Activated CD8-positive, alpha-beta T cell treated with anti-CD3 and anti-CD28 coated beads, Interleukin-2, amount 10 ng/mL, durations not matched to agents 7 days and 5 days (primary cell): ENCODE data around the gene CD2. TPM values are rescaled to one million over a fixed set of nuclear protein-coding genes. Genes with fewer than 3 reads are reported as not detected.

Experiments
- ATAC-seq: fragments of 150-1000 bp; cut with Tn5 transposase; one replicate; pipeline ENCODE4 v1.10.0; 2021; ENCODE audit warnings: moderate library complexity
- CTCF ChIA-PET: fragments of 350-600 bp; sonication (Branson Sonifier 250); formaldehyde crosslinking; loops from one replicate; lab custom pipeline; 2021; ENCODE audit warnings: antibody characterized with exemption; lab: Charles Lee
- POLR2A ChIA-PET: fragments of 350-600 bp; sonication (Branson Sonifier 250); formaldehyde crosslinking; loops from one replicate; lab custom pipeline; 2021; ENCODE audit warnings: antibody characterized with exemption; lab: Charles Lee
- DNase-seq: peaks from one replicate; pipeline ENCODE4 v3.0.0-alpha.2; 2020
- H3K27ac Mint-ChIP-seq: one replicate; pipeline ENCODE4 v1.8.0; 2021; ENCODE audit warnings: mild to moderate bottlenecking, mixed read lengths
- H3K27me3 Mint-ChIP-seq: one replicate; pipeline ENCODE4 v1.8.0; 2021; ENCODE audit warnings: low read depth, mixed read lengths
- H3K36me3 Mint-ChIP-seq: one replicate; pipeline ENCODE4 v1.8.0; 2021; ENCODE audit warnings: low read depth, mixed read lengths
- H3K4me1 Mint-ChIP-seq: one replicate; pipeline ENCODE4 v1.8.0; 2021; ENCODE audit warnings: low read depth, mixed read lengths
- H3K4me3 Mint-ChIP-seq: one replicate; pipeline ENCODE4 v1.8.0; 2021; ENCODE audit warnings: mild to moderate bottlenecking, mixed read lengths
- H3K9me3 Mint-ChIP-seq: one replicate; pipeline ENCODE4 v1.8.0; 2022; ENCODE audit warnings: mixed read lengths; ENCODE audit not compliant: insufficient read depth
- total RNA-seq, 2 experiments: library from RNA; stranded (reverse); gene quantifications; one replicate each; pipeline ENCODE4 v1.2.3, GENCODE V29; 2021

The CD2 gene
- total RNA-seq, 2 experiments from 2014 or later: 186 to 189 TPM

DNA sequence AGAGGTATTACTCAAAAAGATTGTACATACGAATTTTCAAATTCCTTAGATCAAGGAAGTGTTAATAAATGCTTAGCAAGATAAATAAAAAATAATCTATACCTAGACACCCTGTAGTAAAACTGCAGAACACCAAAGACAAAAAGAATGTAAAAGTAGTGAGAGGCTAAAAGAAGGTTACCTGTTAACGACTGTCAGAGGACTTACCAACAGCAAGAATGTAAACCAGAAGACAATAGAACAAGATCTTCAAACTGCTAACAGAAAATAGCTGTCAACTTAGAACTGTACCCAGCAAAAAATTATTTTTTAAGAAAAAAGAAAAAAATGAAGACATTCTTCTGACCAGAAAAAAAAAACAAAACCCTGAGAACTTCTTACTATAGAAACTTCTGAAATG is 51.2 kb downstream of the CD2 start:
- Mint-ChIP-seq H3K4me3 (peak overlapping the region; percentile 58), H3K9me3 (no peaks in the 10 kb centered on the region), H3K4me1 (peaks cover 93% of the 10 kb centered on the region), H3K27ac (peak overlapping the region; percentile 92), H3K36me3 (peaks cover 14% of the 10 kb centered on the region), H3K27me3 (no peaks in the 10 kb centered on the region)
- CTCF ChIA-PET: interaction anchor here (0.9 to 11.8 kb wide), 8 partner anchors 10 to 195 kb away, joined by 3 to 202 read pairs (median 4); partner anchors contain the start of gene CD2
- no peak for DNase-seq
- no peak for ATAC-seq
- POLR2A ChIA-PET: interaction anchor here (0.8 to 11.9 kb wide), 6 partner anchors 11 to 67 kb away, joined by 3 to 377 read pairs (median 10); partner anchors contain the start of gene CD2

DNA sequence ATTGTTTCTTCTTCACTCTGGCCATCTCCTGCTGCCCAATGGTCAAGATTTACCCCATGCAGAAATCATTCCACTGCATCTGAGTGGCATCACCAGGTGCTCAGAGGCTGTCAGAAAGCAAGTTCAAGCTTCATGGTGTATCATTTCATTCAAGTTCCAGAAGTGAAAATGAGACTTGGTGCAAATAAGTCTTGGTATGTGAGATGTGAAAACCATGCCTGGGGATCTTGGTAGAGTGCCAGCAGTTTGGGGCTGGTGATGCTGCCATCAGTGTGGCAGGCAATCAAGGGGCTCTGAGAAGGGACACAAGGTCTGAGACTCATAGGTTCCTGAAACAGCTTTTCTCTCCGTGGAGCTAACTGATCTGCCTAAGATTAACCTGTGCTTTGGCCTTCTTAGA is 52.0 kb downstream of the CD2 start:
- H3K27ac Mint-ChIP-seq: peak overlapping the region; percentile 92
- peak overlapping the region; percentile 58 for H3K4me3 Mint-ChIP-seq
- peaks cover 91% of the 10 kb centered on the region for H3K4me1 Mint-ChIP-seq
- ATAC-seq: peak; percentile 35
- ChIA-PET POLR2A (interaction anchor here (0.8 to 11.9 kb wide), 10 partner anchors 10 to 254 kb away, joined by 4 to 377 read pairs (median 6); partner anchors contain the start of genes CD2 and TTF2), CTCF (interaction anchor here (0.8 to 11.8 kb wide), 9 partner anchors 10 to 76 kb away, joined by 3 to 202 read pairs (median 5); partner anchors contain the start of gene CD2)
- no peaks in the 10 kb centered on the region for H3K9me3 Mint-ChIP-seq
- peaks cover 14% of the 10 kb centered on the region for H3K36me3 Mint-ChIP-seq
- DNase-seq: peak; percentile 56
- H3K27me3 Mint-ChIP-seq: no peaks in the 10 kb centered on the region

DNA sequence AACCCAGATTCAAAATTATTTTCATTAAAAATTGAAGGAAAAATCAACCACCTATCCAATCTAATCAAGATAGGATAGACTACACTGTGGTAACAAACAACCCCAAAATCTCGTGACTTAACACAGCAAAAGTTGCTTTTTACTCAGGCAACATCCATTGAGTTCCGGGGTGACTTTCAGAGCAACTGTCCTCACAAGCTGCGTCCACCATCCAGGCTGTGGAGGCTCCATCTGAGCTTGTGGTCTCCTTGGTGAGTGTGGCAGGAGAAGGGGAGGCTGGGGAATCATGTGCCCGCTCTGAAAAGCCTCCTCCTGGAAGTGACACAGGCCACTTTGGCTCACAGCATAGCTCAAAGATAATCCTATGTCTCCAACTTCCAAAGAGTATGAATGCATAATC is 52.4 kb downstream of the CD2 start:
- peak overlapping the region; percentile 92 for H3K27ac Mint-ChIP-seq
- peaks cover 2% of the 10 kb centered on the region for H3K9me3 Mint-ChIP-seq
- CTCF ChIA-PET: interaction anchor here (0.8 to 11.8 kb wide), 10 partner anchors 9 to 75 kb away, joined by 3 to 202 read pairs (median 5); partner anchors contain the start of gene CD2
- POLR2A ChIA-PET: interaction anchor here (0.8 to 11.9 kb wide), 12 partner anchors 8 to 253 kb away, joined by 3 to 377 read pairs (median 4); partner anchors contain the start of genes CD2 and TTF2
- peak; percentile 40 for DNase-seq
- peaks cover 18% of the 10 kb centered on the region for H3K36me3 Mint-ChIP-seq
- H3K4me3 Mint-ChIP-seq: peak overlapping the region; percentile 58
- H3K4me1 Mint-ChIP-seq: peaks cover 91% of the 10 kb centered on the region
- no peaks in the 10 kb centered on the region for H3K27me3 Mint-ChIP-seq
- peak; percentile 4 for ATAC-seq

DNA sequence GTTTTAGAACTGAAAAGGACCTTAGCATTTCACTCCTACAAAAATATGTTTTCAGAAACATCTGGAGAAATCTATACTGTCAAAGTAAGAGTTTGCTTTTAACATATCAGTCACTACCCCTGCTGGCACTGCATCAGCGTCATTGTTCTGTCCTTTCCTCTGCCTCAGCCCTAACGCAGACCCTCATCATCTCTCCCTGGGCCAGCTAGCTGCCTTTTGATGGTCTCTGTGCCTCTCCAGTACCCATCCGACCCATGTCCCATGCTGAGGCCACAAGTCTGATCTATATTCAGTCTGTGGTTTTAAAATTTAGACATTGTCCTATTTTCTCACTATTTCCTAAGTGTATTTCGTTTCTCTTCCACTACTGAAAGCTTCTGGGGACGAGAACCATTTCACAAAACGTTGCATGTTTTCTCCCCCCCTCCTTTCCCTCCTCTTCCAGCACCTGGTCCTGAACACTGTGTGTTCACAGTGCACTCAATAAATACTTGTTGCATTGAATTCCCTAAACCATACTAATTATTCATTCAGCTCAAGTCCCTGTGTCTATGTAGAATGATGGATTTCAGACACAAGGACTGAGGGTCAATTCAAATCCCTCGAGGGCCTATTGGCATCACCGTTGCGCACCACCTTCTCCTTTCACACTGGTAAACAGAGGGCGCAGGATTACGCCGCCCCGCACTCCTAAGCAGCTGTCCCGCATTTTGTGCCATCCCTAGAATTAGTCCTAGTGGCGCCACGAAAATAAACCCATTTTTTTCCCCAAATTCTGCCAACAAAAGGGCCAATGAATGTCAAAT is 53.4 kb downstream of the CD2 start:
- ChIA-PET CTCF (interaction anchor here (1.0 to 11.8 kb wide), 7 partner anchors 8 to 70 kb away, joined by 3 to 202 read pairs (median 10); partner anchors contain the start of gene CD2), POLR2A (interaction anchor here (0.8 to 11.9 kb wide), 8 partner anchors 9 to 252 kb away, joined by 3 to 377 read pairs (median 9); partner anchors contain the start of genes CD2 and TTF2)
- Mint-ChIP-seq H3K36me3 (peaks cover 25% of the 10 kb centered on the region), H3K9me3 (peaks cover 12% of the 10 kb centered on the region), H3K4me3 (peak overlapping the region; percentile 63), H3K4me1 (peaks cover 89% of the 10 kb centered on the region), H3K27ac (peak overlapping the region; percentile 92), H3K27me3 (no peaks in the 10 kb centered on the region)
- ATAC-seq: no peak
- DNase-seq: peak; percentile 31

DNA sequence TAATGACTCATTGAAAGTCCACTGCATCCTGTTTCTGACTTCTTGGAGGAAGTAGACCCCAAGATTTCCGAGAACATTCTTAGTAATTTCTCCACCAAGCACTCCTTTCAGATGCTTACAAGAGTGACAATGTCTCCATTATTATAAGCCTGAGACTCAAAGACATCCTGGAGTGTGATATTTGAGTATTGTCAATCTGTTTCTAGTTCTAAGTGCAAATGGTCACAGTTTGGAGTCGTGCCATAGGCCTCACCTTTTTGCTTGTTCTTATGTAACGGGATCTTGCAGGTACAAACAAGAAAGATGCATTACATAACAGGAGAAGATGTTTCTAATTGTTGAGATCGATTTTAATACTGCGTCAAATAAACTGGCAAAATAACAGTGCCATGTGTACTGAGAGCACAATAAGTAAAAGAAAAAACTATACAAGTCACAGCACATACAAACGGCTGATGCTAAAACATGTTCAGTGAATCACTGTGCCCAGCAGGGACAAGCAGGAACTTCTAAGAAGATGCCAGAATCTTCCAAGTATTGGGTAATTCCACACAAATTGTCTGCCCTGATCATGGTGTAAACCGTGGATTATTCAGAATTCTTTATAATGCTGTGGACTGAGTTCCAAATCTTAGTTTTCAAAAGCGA is 54.1 kb downstream of the CD2 start:
- peaks cover 87% of the 10 kb centered on the region for H3K4me1 Mint-ChIP-seq
- H3K36me3 Mint-ChIP-seq: peaks cover 31% of the 10 kb centered on the region
- peaks cover 19% of the 10 kb centered on the region for H3K9me3 Mint-ChIP-seq
- H3K4me3 Mint-ChIP-seq: peak overlapping the region; percentile 63
- no peaks in the 10 kb centered on the region for H3K27me3 Mint-ChIP-seq
- peak; percentile 5 for ATAC-seq
- peak overlapping the region; percentile 92 for H3K27ac Mint-ChIP-seq
- ChIA-PET POLR2A (interaction anchor here (1.0 to 11.9 kb wide), 10 partner anchors 11 to 252 kb away, joined by 3 to 377 read pairs (median 6); partner anchors contain the start of genes CD2 and TTF2), CTCF (interaction anchor here (0.7 to 11.8 kb wide), 6 partner anchors 8 to 71 kb away, joined by 3 to 202 read pairs (median 26); partner anchors contain the start of gene CD2)
- DNase-seq: peak; percentile 22

DNA sequence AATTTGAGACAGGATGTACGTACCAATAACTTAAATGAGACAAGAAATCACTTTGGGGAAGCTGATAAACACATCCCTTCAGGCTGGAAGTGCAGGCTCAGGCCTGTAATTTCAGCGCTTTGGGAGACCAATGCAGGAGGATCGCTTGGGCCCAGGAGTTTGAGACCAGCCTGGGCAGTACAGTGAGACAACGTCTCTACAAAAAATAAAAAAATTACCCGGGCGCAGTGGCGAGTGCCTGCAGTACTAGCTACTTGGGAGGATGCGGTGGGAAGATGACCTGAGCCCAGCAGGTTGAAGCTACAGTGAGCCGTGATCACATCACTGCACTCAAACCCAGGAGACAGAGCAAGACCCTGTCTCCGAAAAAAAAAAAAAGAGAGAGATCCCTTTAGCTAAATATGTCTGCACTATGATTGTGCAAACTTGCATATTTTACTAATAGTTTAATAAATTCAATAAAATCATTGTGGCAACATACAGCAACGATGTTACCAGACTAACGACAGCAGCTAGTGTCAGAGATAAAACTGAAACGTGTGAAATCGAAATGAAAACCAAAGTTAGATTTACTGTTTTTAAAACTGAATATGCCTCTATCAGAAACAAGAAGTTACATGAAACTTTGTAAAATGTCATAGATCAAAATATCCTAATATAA is 54.7 kb downstream of the CD2 start:
- ATAC-seq (no peak), DNase-seq (peak; percentile 40)
- peaks cover 25% of the 10 kb centered on the region for H3K9me3 Mint-ChIP-seq
- peaks cover 84% of the 10 kb centered on the region for H3K4me1 Mint-ChIP-seq
- ChIA-PET CTCF (interaction anchor here (0.7 to 11.8 kb wide), 6 partner anchors 7 to 71 kb away, joined by 3 to 202 read pairs (median 26); partner anchors contain the start of gene CD2), POLR2A (interaction anchor here (1.0 to 11.9 kb wide), 8 partner anchors 9 to 251 kb away, joined by 3 to 377 read pairs (median 4); partner anchors contain the start of genes CD2 and TTF2)
- peaks cover 35% of the 10 kb centered on the region for H3K36me3 Mint-ChIP-seq
- H3K4me3 Mint-ChIP-seq: peak overlapping the region; percentile 63
- H3K27ac Mint-ChIP-seq: peak overlapping the region; percentile 92
- H3K27me3 Mint-ChIP-seq: no peaks in the 10 kb centered on the region

DNA sequence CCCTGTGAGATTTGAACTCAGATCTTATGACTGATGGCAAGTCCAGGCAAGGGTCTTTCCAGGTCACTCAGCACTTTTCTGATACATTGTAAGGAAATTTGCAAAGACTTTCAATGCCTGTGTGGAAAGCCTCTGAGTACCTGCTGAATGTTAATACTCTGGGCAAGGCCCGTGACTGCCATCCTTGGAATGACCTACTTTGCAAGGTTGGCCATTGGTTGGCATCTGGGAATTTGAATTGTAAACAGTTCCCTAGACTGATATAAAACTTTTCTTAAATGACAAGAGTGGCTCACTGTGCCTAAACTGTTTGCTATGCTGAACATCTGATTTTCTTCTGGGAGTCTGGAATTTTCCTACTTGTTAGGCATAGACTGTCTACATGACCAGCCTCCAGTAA is 57.1 kb downstream of the CD2 start:
- DNase-seq (peak; percentile 20), ATAC-seq (no peak)
- Mint-ChIP-seq H3K27me3 (no peaks in the 10 kb centered on the region), H3K9me3 (peaks cover 30% of the 10 kb centered on the region), H3K4me1 (peaks cover 81% of the 10 kb centered on the region), H3K27ac (peak overlapping the region; percentile 21), H3K36me3 (peaks cover 42% of the 10 kb centered on the region), H3K4me3 (no peak overlapping the region)
- CTCF ChIA-PET: no interaction called here
- POLR2A ChIA-PET: interaction anchor here (11.9 kb wide), 1 partner anchor 45 kb away, joined by 377 read pairs; no protein-coding TSS in a partner anchor

DNA sequence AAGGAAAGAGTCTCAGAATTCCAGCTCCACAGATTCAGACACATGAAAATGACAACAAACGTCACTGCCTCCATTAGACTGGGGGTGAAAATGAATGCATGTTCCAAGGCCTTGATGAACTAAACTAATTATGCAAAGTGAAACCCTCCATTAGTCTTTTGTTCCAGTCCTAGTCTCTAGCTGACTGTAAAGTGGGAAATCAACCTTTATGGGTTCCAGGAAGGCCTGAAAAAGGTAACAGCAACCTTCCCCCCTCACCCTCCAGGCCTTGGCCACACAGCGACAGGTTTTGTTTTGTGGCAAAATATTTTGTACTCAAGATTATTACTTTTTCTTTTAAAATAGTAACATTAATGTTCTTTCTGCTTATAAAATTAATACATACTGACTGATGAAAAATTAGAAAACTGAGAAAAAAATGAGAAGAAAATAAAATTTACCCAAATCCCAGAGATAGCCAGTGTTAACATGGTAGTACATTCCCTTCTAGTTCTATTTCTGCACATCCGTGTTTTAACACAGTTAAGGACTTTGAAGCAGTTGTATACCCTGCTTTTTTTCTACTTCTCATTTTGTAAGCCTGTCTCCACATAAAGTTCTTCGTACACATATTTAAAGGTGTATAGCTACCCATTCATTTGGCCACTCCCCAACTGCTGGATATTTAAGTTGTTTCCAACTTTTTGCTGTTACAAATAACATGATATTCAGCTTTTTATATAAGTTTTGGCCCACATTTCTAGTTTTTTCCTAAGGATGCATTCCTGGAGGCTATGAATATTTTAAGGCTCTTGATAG is 60.9 kb downstream of the CD2 start:
- CTCF ChIA-PET: interaction anchor here (0.9 to 7.3 kb wide), 10 partner anchors 11 to 279 kb away, joined by 3 to 229 read pairs (median 12); partner anchors contain the start of gene TTF2
- DNase-seq (no peak), ATAC-seq (no peak)
- Mint-ChIP-seq H3K4me1 (peaks cover 76% of the 10 kb centered on the region), H3K27me3 (no peaks in the 10 kb centered on the region), H3K27ac (peak overlapping the region; percentile 81), H3K9me3 (peaks cover 30% of the 10 kb centered on the region), H3K36me3 (peaks cover 42% of the 10 kb centered on the region), H3K4me3 (peak overlapping the region; percentile 50)
- POLR2A ChIA-PET: interaction anchor here (0.8 to 7.5 kb wide), 7 partner anchors 9 to 77 kb away, joined by 3 to 132 read pairs (median 8); partner anchors contain the start of gene CD2

DNA sequence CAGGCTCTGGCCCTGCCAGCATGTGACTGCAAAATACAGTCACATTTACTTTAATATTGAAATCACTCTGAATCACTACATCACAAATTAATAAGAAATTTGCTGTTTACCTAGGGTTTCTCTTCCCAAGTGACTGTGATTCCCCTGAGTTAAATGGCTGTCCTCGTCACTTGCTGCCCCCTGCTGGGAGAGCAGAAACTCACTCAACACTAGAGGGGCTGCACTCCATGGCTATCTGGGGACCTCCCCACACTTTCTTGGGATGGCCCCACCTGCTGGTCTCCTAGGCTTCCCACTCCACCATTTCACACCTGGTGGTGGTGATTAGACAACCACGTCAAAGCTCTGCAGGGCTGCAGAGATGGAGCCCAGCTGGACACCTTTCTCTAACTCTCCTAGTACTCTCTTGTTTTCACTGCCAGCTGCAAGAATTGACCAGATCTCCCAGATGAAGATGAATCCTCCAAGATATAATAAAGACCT is 63.4 kb downstream of the CD2 start:
- Mint-ChIP-seq H3K27ac (peak overlapping the region; percentile 73), H3K4me3 (peak overlapping the region; percentile 44), H3K4me1 (peaks cover 61% of the 10 kb centered on the region), H3K27me3 (no peaks in the 10 kb centered on the region), H3K36me3 (peaks cover 25% of the 10 kb centered on the region), H3K9me3 (peaks cover 18% of the 10 kb centered on the region)
- DNase-seq: peak; percentile 83
- ATAC-seq: peak; percentile 75
- ChIA-PET CTCF (interaction anchor here (0.7 to 7.3 kb wide), 28 partner anchors 8 to 245 kb away, joined by 3 to 229 read pairs (median 4); partner anchors contain the start of gene CD2), POLR2A (interaction anchor here (0.6 to 7.5 kb wide), 7 partner anchors 9 to 80 kb away, joined by 3 to 132 read pairs (median 4); partner anchors contain the start of gene CD2)
